H9 (cell line): Measurements from ENCODE around the gene OSCAR. TPM values are rescaled to one million over a fixed set of nuclear protein-coding genes. Genes with fewer than 3 reads are reported as not detected.

Source experiments
- DNase-seq: peaks from one replicate; pipeline ENCODE4 v3.0.0-alpha.2; 2017
- H2AFZ ChIP-seq: one replicate; pipeline ENCODE4 v1.6.1; 2013; ENCODE audit warnings: mild to moderate bottlenecking, low read length, control low read depth, moderate library complexity
- H2AK5ac ChIP-seq: 2 replicates; pipeline ENCODE4 v1.6.1; 2013; ENCODE audit warnings: low read length, control low read depth, mixed read lengths; ENCODE audit not compliant: insufficient read length
- H2BK120ac ChIP-seq: one replicate; pipeline ENCODE4 v1.6.1; 2013; ENCODE audit warnings: low read depth, mild to moderate bottlenecking, low read length, control low read depth, inconsistent platforms; ENCODE audit not compliant: poor library complexity, severe bottlenecking
- H2BK12ac ChIP-seq: 2 replicates; pipeline ENCODE4 v1.6.1; 2013; ENCODE audit warnings: low read length, control low read depth, mixed read lengths, low read depth; ENCODE audit not compliant: insufficient read length
- H2BK15ac ChIP-seq: 2 replicates; pipeline ENCODE4 v1.6.1; 2013; ENCODE audit warnings: low read depth, low read length, control low read depth
- H2BK20ac ChIP-seq: one replicate; pipeline ENCODE4 v1.6.1; 2013; ENCODE audit warnings: low read depth, mild to moderate bottlenecking, low read length, control low read depth, inconsistent platforms; ENCODE audit not compliant: poor library complexity, severe bottlenecking
- H2BK5ac ChIP-seq: 2 replicates; pipeline ENCODE4 v1.6.1; 2013; ENCODE audit warnings: low read length, control low read depth, mixed read lengths; ENCODE audit not compliant: insufficient read length
- H3K14ac ChIP-seq: 2 replicates; pipeline ENCODE4 v1.6.1; 2013; ENCODE audit warnings: low read length, control low read depth; ENCODE audit not compliant: insufficient read depth
- H3K18ac ChIP-seq: 2 replicates; pipeline ENCODE4 v1.6.1; 2013; ENCODE audit warnings: low read depth, mild to moderate bottlenecking, mixed read lengths, low read length, control low read depth; ENCODE audit not compliant: insufficient read length
- H3K23ac ChIP-seq: 2 replicates; pipeline ENCODE4 v1.6.1; 2013; ENCODE audit warnings: low read length, control low read depth, mixed read lengths, low read depth; ENCODE audit not compliant: insufficient read length
- H3K23me2 ChIP-seq: 2 replicates; pipeline ENCODE4 v1.6.1; 2013; ENCODE audit warnings: low read depth, mild to moderate bottlenecking, mixed read lengths, low read length, control low read depth; ENCODE audit not compliant: insufficient read length, poor library complexity, severe bottlenecking
- H3K27ac ChIP-seq: 2 replicates; pipeline ENCODE4 v1.5.1; 2013; ENCODE audit warnings: low read length, control low read depth, mixed read lengths, low read depth; ENCODE audit not compliant: insufficient read length
- H3K27me3 ChIP-seq: 2 replicates; pipeline ENCODE4 v1.6.1; 2013; ENCODE audit warnings: low read length, control low read depth, inconsistent platforms; ENCODE audit not compliant: insufficient read depth
- H3K4ac ChIP-seq: 2 replicates; pipeline ENCODE4 v1.6.1; 2013; ENCODE audit warnings: low read depth, mild to moderate bottlenecking, control low read depth, inconsistent platforms, low read length, moderate library complexity
- H3K4me1 ChIP-seq: 2 replicates; pipeline ENCODE4 v1.6.1; 2013; ENCODE audit warnings: low read length, control low read depth, inconsistent platforms; ENCODE audit not compliant: insufficient read depth
- H3K4me2 ChIP-seq: 2 replicates; pipeline ENCODE4 v1.6.1; 2013; ENCODE audit warnings: low read length, control low read depth, mixed read lengths; ENCODE audit not compliant: insufficient read length, insufficient read depth
- H3K56ac ChIP-seq: 2 replicates; pipeline ENCODE4 v1.6.1; 2013; ENCODE audit warnings: low read depth, mild to moderate bottlenecking, mixed read lengths, low read length, control low read depth; ENCODE audit not compliant: insufficient read length
- H3K79me1 ChIP-seq: 2 replicates; pipeline ENCODE4 v1.6.1; 2013; ENCODE audit warnings: low read depth, mild to moderate bottlenecking, moderate library complexity, low read length, control low read depth, inconsistent platforms; ENCODE audit not compliant: insufficient read depth, poor library complexity, severe bottlenecking
- H3K79me2 ChIP-seq: 2 replicates; pipeline ENCODE4 v1.6.1; 2013; ENCODE audit warnings: low read length, control low read depth, inconsistent platforms; ENCODE audit not compliant: insufficient read depth
- H3K9ac ChIP-seq: 2 replicates; pipeline ENCODE4 v1.6.1; 2013; ENCODE audit warnings: low read length, control low read depth, mixed read lengths; ENCODE audit not compliant: insufficient read length; ENCODE audit errors: extremely low read depth
- H3K9me3 ChIP-seq: one replicate; pipeline ENCODE4 v1.6.1; 2013; ENCODE audit warnings: low read depth, low read length, inconsistent platforms; ENCODE audit not compliant: control insufficient read depth
- H3T11ph ChIP-seq: one replicate; pipeline ENCODE4 v1.6.1; 2013; ENCODE audit warnings: mild to moderate bottlenecking, low read length, control low read depth, inconsistent platforms
- H4K20me1 ChIP-seq: one replicate; pipeline ENCODE4 v1.6.1; 2013; ENCODE audit not compliant: control insufficient read depth, insufficient read length, insufficient read depth
- H4K5ac ChIP-seq: 2 replicates; pipeline ENCODE4 v1.6.1; 2013; ENCODE audit warnings: low read depth, mild to moderate bottlenecking, mixed read lengths, low read length, control low read depth; ENCODE audit not compliant: insufficient read length
- H4K8ac ChIP-seq: replicated peaks from 2 replicates; pipeline ENCODE4 v1.6.1; 2013; ENCODE audit warnings: low read length, control low read depth, mixed read lengths, low read depth; ENCODE audit not compliant: insufficient read length
- H4K91ac ChIP-seq: 2 replicates; pipeline ENCODE4 v1.6.1; 2013; ENCODE audit warnings: low read depth, mild to moderate bottlenecking, moderate library complexity, mixed read lengths, low read length, control low read depth; ENCODE audit not compliant: insufficient read length
- H3K27ac Mint-ChIP-seq, 3 experiments: 2 replicates in 2 of 3; 3 replicates in 1 of 3; pipeline ENCODE4 v1.8.0; 2020 to 2021; ENCODE audit warnings: mixed read lengths in 3 of 3, mild to moderate bottlenecking in 1 of 3, moderate library complexity in 1 of 3
- H3K27me3 Mint-ChIP-seq: 2 replicates; pipeline ENCODE4 v1.8.0; 2021; ENCODE audit warnings: low read depth, mild to moderate bottlenecking, moderate library complexity, mixed read lengths
- H3K36me3 Mint-ChIP-seq, 3 experiments: 2 replicates in 2 of 3; 3 replicates in 1 of 3; pipeline ENCODE4 v1.8.0; 2020 to 2021; ENCODE audit warnings: low read depth in 3 of 3, mixed read lengths in 3 of 3; ENCODE audit not compliant: insufficient read depth in 1 of 3
- H3K4me1 Mint-ChIP-seq, 2 experiments: 2 replicates each; pipeline ENCODE4 v1.8.0; 2020; ENCODE audit warnings: mixed read lengths in 2 of 2
- H3K4me3 Mint-ChIP-seq, 2 experiments: 2 replicates in 1 of 2; 3 replicates in 1 of 2; pipeline ENCODE4 v1.8.0; 2020 to 2021; ENCODE audit warnings: mild to moderate bottlenecking in 2 of 2, mixed read lengths in 2 of 2, moderate library complexity in 1 of 2
- H3K9me3 Mint-ChIP-seq, 2 experiments: 2 replicates in 1 of 2; 3 replicates in 1 of 2; pipeline ENCODE4 v1.8.0; 2020; ENCODE audit warnings: mild to moderate bottlenecking in 2 of 2, mixed read lengths in 2 of 2, moderate library complexity in 1 of 2
- WGBS: extraction: QIAGEN DNeasy Blood & Tissue Kit; methylation state at CpG from one replicate; pipeline ENCODE4 v1.1.7; 2013; ENCODE audit warnings: missing lambda C conversion rate, low lambda C conversion rate, mixed read lengths; ENCODE audit not compliant: insufficient read length; ENCODE audit errors: extremely low coverage; 5-methylcytosine and 5-hydroxymethylcytosine counted together
- total RNA-seq: library from RNA; stranded (reverse); gene quantifications from 2 replicates; pipeline ENCODE4 v1.2.1, GENCODE V29; 2021
- TF ChIP-seq, protein P1 (sequence below): fragments of 200-600 bp; sonication (generic); conservative IDR thresholded peaks from 3 replicates; pipeline ENCODE4 v1.8.0; 2021; ENCODE audit warnings: antibody characterized with exemption, mild to moderate bottlenecking

OSCAR gene
- total RNA-seq, 1 experiment from 2014 or later: 0.24 TPM

DNA sequence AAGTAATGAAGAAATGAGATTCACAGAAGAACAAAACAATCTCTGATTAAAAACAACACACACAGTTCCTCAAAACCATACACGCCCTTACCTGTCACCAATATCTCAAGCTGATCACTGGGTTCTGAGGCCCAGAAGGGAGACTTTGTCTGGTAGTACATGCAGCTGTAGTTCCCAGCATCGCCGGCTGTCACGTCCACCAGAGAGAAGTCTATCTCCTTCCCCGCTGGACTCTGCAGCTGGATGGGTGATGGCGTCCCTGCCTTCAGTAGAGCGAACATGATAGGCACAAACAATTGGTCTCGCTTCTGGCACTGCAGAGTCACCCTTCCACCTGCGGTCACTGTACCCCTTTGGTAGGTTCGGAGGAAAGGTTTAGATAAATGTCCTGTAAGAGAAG is 26.8 kb downstream of the OSCAR start:
- Mint-ChIP-seq H3K27ac (no peak overlapping the region; a peak in 1 of 7 replicates), H3K27me3 (peaks cover 2% of the 10 kb centered on the region), H3K36me3 (no peaks in the 10 kb centered on the region; a peak in 1 of 7 replicates), H3K9me3 (peaks cover 4 to 8% of the 10 kb centered on the region in 2 experiments; a peak in 4 of 5 replicates), H3K4me1 (peaks cover 0 to 5% of the 10 kb centered on the region in 2 experiments; a peak in 1 of 4 replicates), H3K4me3 (no peak overlapping the region)
- WGBS: no CpG with 5 or more reads among the region's 10 CpGs
- no peak overlapping the region for H3T11ph ChIP-seq
- H3K4me2 ChIP-seq: no peak overlapping the region
- no peak overlapping the region for H2BK120ac ChIP-seq
- no peak overlapping the region for H3K9ac ChIP-seq
- no peaks in the 10 kb centered on the region for H3K4me1 ChIP-seq
- no peak overlapping the region for H3K4ac ChIP-seq
- no peak overlapping the region for H4K5ac ChIP-seq
- no peak overlapping the region for H2AFZ ChIP-seq
- H3K18ac ChIP-seq: no peak overlapping the region
- H2BK20ac ChIP-seq: no peak overlapping the region
- no peak overlapping the region for H2BK12ac ChIP-seq
- no peak overlapping the region for H3K14ac ChIP-seq
- H2BK15ac ChIP-seq: no peak overlapping the region
- H3K23ac ChIP-seq: no peak overlapping the region
- no peak overlapping the region for H3K56ac ChIP-seq
- H2BK5ac ChIP-seq: no peak overlapping the region
- TF ChIP-seq, protein P1, sequence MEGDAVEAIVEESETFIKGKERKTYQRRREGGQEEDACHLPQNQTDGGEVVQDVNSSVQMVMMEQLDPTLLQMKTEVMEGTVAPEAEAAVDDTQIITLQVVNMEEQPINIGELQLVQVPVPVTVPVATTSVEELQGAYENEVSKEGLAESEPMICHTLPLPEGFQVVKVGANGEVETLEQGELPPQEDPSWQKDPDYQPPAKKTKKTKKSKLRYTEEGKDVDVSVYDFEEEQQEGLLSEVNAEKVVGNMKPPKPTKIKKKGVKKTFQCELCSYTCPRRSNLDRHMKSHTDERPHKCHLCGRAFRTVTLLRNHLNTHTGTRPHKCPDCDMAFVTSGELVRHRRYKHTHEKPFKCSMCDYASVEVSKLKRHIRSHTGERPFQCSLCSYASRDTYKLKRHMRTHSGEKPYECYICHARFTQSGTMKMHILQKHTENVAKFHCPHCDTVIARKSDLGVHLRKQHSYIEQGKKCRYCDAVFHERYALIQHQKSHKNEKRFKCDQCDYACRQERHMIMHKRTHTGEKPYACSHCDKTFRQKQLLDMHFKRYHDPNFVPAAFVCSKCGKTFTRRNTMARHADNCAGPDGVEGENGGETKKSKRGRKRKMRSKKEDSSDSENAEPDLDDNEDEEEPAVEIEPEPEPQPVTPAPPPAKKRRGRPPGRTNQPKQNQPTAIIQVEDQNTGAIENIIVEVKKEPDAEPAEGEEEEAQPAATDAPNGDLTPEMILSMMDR: no peak
- no peak overlapping the region for H4K8ac ChIP-seq
- H3K27me3 ChIP-seq: no peaks in the 10 kb centered on the region
- no peak for DNase-seq
- no peaks in the 10 kb centered on the region for H3K79me1 ChIP-seq
- H4K91ac ChIP-seq: no peak overlapping the region
- no peak overlapping the region for H2AK5ac ChIP-seq
- no peak overlapping the region for H3K27ac ChIP-seq
- H4K20me1 ChIP-seq: no peaks in the 10 kb centered on the region
- H3K23me2 ChIP-seq: no peaks in the 10 kb centered on the region
- H3K9me3 ChIP-seq: no peaks in the 10 kb centered on the region
- H3K79me2 ChIP-seq: no peaks in the 10 kb centered on the region
